HG03280 (cell line): ENCODE data around the gene LLCFC1.
A peak's percentile ranks its signal among the peaks of the same experiment; 100 is the strongest.

Source experiments
- ATAC-seq: cut with Tn5 transposase; IDR thresholded peaks from one replicate; pipeline ENCODE4 v1.9.1; 2021; ENCODE audit warnings: mild to moderate bottlenecking, moderate library complexity; ENCODE audit not compliant: unreplicated experiment

Gene LLCFC1

GRCh38 chr7:142940966-142941535 lies 1.8 kb downstream of the LLCFC1 start:
- no peak for ATAC-seq

GRCh38 chr7:142941541-142941940 lies 2.3 kb downstream of the LLCFC1 start:
- ATAC-seq = no peak

GRCh38 chr7:142942746-142943145 lies 3.5 kb downstream of the LLCFC1 start:
- ATAC-seq = no peak

- ATAC-seq = no peak
Measured at GRCh38 chr7:142943706-142944268, 4.5 kb downstream of the LLCFC1 start.

GRCh38 chr7:142945001-142945400 lies 5.7 kb downstream of the LLCFC1 start:
- no peak for ATAC-seq

GRCh38 chr7:142948603-142949002 lies 9.3 kb downstream of the LLCFC1 start:
- no peak for ATAC-seq

- ATAC-seq = no peak
Measured at GRCh38 chr7:142950235-142950634, 11.0 kb downstream of the LLCFC1 start.

GRCh38 chr7:142954680-142955268 lies 15.5 kb downstream of the LLCFC1 start:
- ATAC-seq = peak; percentile 65

GRCh38 chr7:142956951-142957623 lies 17.8 kb downstream of the LLCFC1 start:
- ATAC-seq = no peak

- no peak for ATAC-seq
Measured at GRCh38 chr7:142957723-142958122, 18.4 kb downstream of the LLCFC1 start.

- no peak for ATAC-seq
Measured at GRCh38 chr7:142959202-142959601, 19.9 kb downstream of the LLCFC1 start.

- ATAC-seq = no peak
Measured at GRCh38 chr7:142960955-142961512, 21.8 kb downstream of the LLCFC1 start.

GRCh38 chr7:142961595-142961972 lies 22.3 kb downstream of the LLCFC1 start:
- ATAC-seq = no peak

GRCh38 chr7:142961973-142962926 lies 23.0 kb downstream of the LLCFC1 start, which contains the start of gene KEL:
Gene KEL (minus strand): TSS chr7:142962363. CDS start chr7:142962206, 157 bp downstream.
- ATAC-seq = no peak

- no peak for ATAC-seq
Measured at GRCh38 chr7:142962991-142963390, 23.7 kb downstream of the LLCFC1 start.

- ATAC-seq = no peak
Measured at GRCh38 chr7:142963993-142964392, 24.7 kb downstream of the LLCFC1 start.

GRCh38 chr7:142964502-142965246 lies 25.4 kb downstream of the LLCFC1 start:
- ATAC-seq = no peak

- ATAC-seq = no peak
Measured at GRCh38 chr7:142968229-142968628, 28.9 kb downstream of the LLCFC1 start.

GRCh38 chr7:142969183-142969582 lies 29.9 kb downstream of the LLCFC1 start:
- ATAC-seq = no peak

GRCh38 chr7:142974626-142975025 lies 35.3 kb downstream of the LLCFC1 start:
- ATAC-seq = no peak
